Measurements from ENCODE around the gene CNOT1.

DNA sequence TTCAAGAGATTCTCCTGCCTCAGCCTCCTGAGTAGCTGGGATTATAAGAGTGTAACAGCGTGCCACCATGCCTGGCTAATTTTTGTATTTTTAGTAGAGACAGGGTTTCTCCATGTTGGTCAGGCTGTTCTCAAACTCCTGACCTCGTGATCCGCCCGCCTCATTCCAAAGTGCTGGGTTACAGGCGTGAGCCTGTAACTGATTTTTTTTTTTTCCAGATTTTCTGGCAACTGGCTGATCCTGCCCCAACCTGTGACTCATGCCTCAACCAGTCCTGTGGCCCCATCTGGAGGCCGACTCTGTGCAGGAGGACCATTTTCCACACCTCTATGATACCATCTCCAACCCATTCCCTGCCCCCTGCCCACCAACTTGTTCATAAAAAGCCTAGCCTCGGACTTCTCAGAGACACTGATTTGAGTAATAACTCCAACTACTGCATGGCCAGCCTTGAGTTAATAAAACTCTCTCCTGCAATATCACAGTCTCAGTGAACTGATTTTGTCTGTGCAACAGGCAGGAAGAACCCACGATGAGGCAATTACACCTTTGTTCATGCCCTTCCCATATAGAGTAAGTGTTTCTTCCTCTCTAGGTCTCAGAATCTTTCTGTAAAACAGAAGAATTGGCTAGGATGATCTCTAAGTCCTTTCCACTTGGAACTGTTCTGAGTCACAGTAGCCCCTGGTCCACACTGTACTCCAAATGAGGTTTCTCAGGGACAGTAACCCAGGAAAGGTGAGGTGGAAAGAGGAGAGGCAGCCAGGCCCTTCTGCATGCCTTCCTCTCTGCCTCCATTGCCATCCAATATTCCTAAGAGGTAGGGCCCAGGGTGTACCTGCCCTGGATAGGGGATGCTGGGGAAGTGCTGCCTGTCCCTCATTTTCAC is 8.8 kb upstream of the CNOT1 start:
- TF ChIP-seq ZNF207 (IDR thresholded peaks at IDR 0.05; ENCODE audit: borderline replicate concordance) = no peak
- TF ChIP-seq, protein P1, sequence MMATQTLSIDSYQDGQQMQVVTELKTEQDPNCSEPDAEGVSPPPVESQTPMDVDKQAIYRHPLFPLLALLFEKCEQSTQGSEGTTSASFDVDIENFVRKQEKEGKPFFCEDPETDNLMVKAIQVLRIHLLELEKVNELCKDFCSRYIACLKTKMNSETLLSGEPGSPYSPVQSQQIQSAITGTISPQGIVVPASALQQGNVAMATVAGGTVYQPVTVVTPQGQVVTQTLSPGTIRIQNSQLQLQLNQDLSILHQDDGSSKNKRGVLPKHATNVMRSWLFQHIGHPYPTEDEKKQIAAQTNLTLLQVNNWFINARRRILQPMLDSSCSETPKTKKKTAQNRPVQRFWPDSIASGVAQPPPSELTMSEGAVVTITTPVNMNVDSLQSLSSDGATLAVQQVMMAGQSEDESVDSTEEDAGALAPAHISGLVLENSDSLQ (IDR thresholded peaks at IDR 0.05) = no peak
- TF ChIP-seq CEBPB (IDR thresholded peaks at IDR 0.05; ENCODE audit: borderline replicate concordance in 1 of 2, low read depth in 2 of 2, low read length in 2 of 2) = no peak
- no peak for TF ChIP-seq NKRF (conservative IDR thresholded peaks at IDR 0.05)
- TF ChIP-seq CUX1 (IDR thresholded peaks at IDR 0.05; ENCODE audit: insufficient replicate concordance, low read depth, low read length) = no peak
- no peak for TF ChIP-seq IRF4 (IDR thresholded peaks at IDR 0.05; ENCODE audit: low read depth, low read length)
